ENCODE results near the gene CNTN5. TPM values are rescaled to one million over a fixed set of nuclear protein-coding genes. Genes with fewer than 3 reads are reported as not detected.

Gene CNTN5
- total RNA-seq, 4 donors from 2014 or later = not detected

- TF ChIP-seq CTCF (IDR thresholded peaks at IDR 0.05; ENCODE audit: low read depth) = no peak
These were observed 248.1 kb downstream of the CNTN5 start for GRCh38 chr11:99268886-99269285.

- TF ChIP-seq CTCF (IDR thresholded peaks at IDR 0.05; ENCODE audit: low read depth) = no peak
These were observed 250.8 kb downstream of the CNTN5 start for GRCh38 chr11:99271527-99271926.

GRCh38 chr11:99275521-99275920 lies 254.8 kb downstream of the CNTN5 start:
- no peak for TF ChIP-seq CTCF (IDR thresholded peaks at IDR 0.05; ENCODE audit: low read depth)

- no peak for TF ChIP-seq CTCF (IDR thresholded peaks at IDR 0.05; ENCODE audit: low read depth)
These were observed 256.5 kb downstream of the CNTN5 start for GRCh38 chr11:99277281-99277680.

GRCh38 chr11:99279266-99279665 lies 258.5 kb downstream of the CNTN5 start:
- no peak for TF ChIP-seq CTCF (IDR thresholded peaks at IDR 0.05; ENCODE audit: low read depth)

GRCh38 chr11:99281331-99281730 lies 260.6 kb downstream of the CNTN5 start:
- TF ChIP-seq CTCF (IDR thresholded peaks at IDR 0.05; ENCODE audit: low read depth) = no peak

GRCh38 chr11:99307510-99308088 lies 286.9 kb downstream of the CNTN5 start:
- TF ChIP-seq CTCF (IDR thresholded peaks at IDR 0.05; ENCODE audit: low read depth) = no peak

All from subcutaneous adipose tissue (tissue), 4 donors.